Trophoblast cell (in vitro differentiated cells and primary cell): ENCODE data around the gene AKAP8.

Experiments used
- DNase-seq, 2 donors: peaks; one replicate each; pipeline ENCODE4 v3.0.0-alpha.2; 2016
- H2AFZ ChIP-seq: 2 replicates; pipeline ENCODE4 v1.6.1; 2013; ENCODE audit warnings: low read length, moderate library complexity, mild to moderate bottlenecking; ENCODE audit not compliant: insufficient read depth, poor library complexity
- H2AK5ac ChIP-seq: 2 replicates; pipeline ENCODE4 v1.6.1; 2013; ENCODE audit warnings: mild to moderate bottlenecking, low read length
- H2BK120ac ChIP-seq: 2 replicates; pipeline ENCODE4 v1.6.1; 2013; ENCODE audit warnings: low read length, mild to moderate bottlenecking, moderate library complexity; ENCODE audit not compliant: insufficient read depth, poor library complexity
- H2BK12ac ChIP-seq: 2 replicates; pipeline ENCODE4 v1.6.1; 2013; ENCODE audit warnings: mild to moderate bottlenecking, low read length, moderate library complexity
- H2BK5ac ChIP-seq: 2 replicates; pipeline ENCODE4 v1.6.1; 2013; ENCODE audit warnings: low read length, low read depth, moderate library complexity, mild to moderate bottlenecking; ENCODE audit not compliant: poor library complexity
- H3K14ac ChIP-seq: 2 replicates; pipeline ENCODE4 v1.6.1; 2013; ENCODE audit warnings: mild to moderate bottlenecking, low read length
- H3K18ac ChIP-seq: 2 replicates; pipeline ENCODE4 v1.6.1; 2013; ENCODE audit warnings: mild to moderate bottlenecking, low read length
- H3K23ac ChIP-seq: 2 replicates; pipeline ENCODE4 v1.6.1; 2013; ENCODE audit warnings: low read length
- H3K27ac ChIP-seq: 2 replicates; pipeline ENCODE4 v1.5.1; 2013; ENCODE audit warnings: low read depth, mild to moderate bottlenecking, inconsistent platforms, low read length, moderate library complexity
- H3K27me3 ChIP-seq: 2 replicates; pipeline ENCODE4 v1.6.1; 2013; ENCODE audit warnings: inconsistent platforms, mild to moderate bottlenecking, low read length, moderate library complexity; ENCODE audit not compliant: insufficient read depth
- H3K36me3 ChIP-seq, 2 experiments: 1 replicate in 1 of 2; 2 replicates in 1 of 2; pipeline ENCODE4 v1.6.1; 2013; ENCODE audit warnings: low read length in 2 of 2, mild to moderate bottlenecking in 2 of 2, moderate library complexity in 1 of 2; ENCODE audit not compliant: insufficient read depth in 2 of 2, control insufficient read depth in 1 of 2
- H3K4ac ChIP-seq: 2 replicates; pipeline ENCODE4 v1.6.1; 2013; ENCODE audit warnings: low read depth, mild to moderate bottlenecking, low read length, moderate library complexity
- H3K4me1 ChIP-seq, 2 experiments: 1 replicate in 1 of 2; 2 replicates in 1 of 2; pipeline ENCODE4 v1.6.1; 2013; ENCODE audit warnings: low read length in 2 of 2, mild to moderate bottlenecking in 2 of 2, moderate library complexity in 1 of 2; ENCODE audit not compliant: insufficient read depth in 2 of 2, control insufficient read depth in 1 of 2
- H3K4me2 ChIP-seq: 2 replicates; pipeline ENCODE4 v1.6.1; 2013; ENCODE audit warnings: inconsistent platforms, mild to moderate bottlenecking, low read length, moderate library complexity
- H3K4me3 ChIP-seq: 2 replicates; pipeline ENCODE4 v1.5.1; 2013; ENCODE audit warnings: mild to moderate bottlenecking, low read depth, low read length, inconsistent platforms
- H3K79me1 ChIP-seq: one replicate; pipeline ENCODE4 v1.6.1; 2013; ENCODE audit warnings: low read length
- H3K79me2 ChIP-seq: 2 replicates; pipeline ENCODE4 v1.6.1; 2013; ENCODE audit warnings: low read length, mild to moderate bottlenecking; ENCODE audit not compliant: control insufficient read depth, insufficient read depth, poor library complexity
- H3K9ac ChIP-seq: 2 replicates; pipeline ENCODE4 v1.6.1; 2013; ENCODE audit warnings: mild to moderate bottlenecking, low read length
- H3K9me3 ChIP-seq: 2 replicates; pipeline ENCODE4 v1.6.1; 2013; ENCODE audit warnings: low read depth, mild to moderate bottlenecking, control low read depth, inconsistent platforms, low read length; ENCODE audit not compliant: insufficient read depth
- H4K12ac ChIP-seq: 2 replicates; pipeline ENCODE4 v1.6.1; 2013; ENCODE audit warnings: low read depth, mild to moderate bottlenecking, low read length, moderate library complexity
- H4K8ac ChIP-seq: 2 replicates; pipeline ENCODE4 v1.6.1; 2013; ENCODE audit warnings: low read depth, mild to moderate bottlenecking, low read length, moderate library complexity
- H4K91ac ChIP-seq: one replicate; pipeline ENCODE4 v1.6.1; 2013; ENCODE audit warnings: low read depth, mild to moderate bottlenecking, low read length, moderate library complexity
- WGBS: extraction: QIAGEN DNeasy Blood & Tissue Kit; methylation state at CpG from one replicate; pipeline ENCODE4 v1.1.7; 2013; ENCODE audit warnings: missing lambda C conversion rate; ENCODE audit not compliant: insufficient read length, insufficient coverage; ENCODE audit errors: extremely low coverage; 5-methylcytosine and 5-hydroxymethylcytosine counted together

The AKAP8 gene

DNA sequence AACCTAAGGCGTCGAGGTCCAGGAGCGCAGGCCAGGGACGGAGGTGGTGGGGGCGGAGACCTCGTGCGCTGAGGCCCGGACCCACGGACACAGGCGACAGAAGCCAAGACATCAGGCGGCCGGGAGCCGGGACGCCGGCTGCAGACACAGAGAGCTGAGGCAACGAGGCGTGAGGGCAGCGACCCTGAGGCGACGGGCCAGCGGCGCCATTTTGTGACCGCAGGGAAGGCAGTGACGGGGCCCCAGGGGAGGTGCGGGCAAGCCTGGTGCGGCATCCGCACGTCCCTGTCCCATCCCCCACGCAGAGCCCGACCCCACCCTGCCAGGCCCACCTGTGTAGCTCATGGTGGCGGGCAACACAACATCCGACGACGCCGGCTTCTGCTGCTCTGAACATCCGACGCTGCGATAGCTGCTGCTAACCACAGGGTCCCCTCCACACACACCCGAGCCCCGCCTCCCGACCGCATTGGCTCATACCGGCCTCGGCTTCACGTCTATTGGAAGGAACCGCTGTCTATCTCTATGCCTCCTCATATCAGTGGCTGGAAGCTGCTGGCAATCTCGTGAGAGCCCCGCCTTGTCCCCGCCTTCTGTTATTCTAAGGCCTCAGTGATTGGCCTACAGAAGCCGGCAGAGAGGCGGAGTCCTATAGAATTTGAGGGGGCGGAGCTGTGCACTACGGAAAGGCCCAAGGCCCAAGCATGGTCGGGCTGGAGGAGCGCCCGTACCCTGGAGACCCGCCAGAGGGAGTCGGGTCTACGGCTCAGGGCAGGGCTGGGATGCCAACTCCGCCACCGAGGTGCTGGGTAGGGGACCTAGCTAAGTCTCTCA lies 39.2 kb upstream of the AKAP8 start, which contains the start of gene AKAP8L:
AKAP8L (minus strand) TSS at position 410 of the 834 bp plus-strand sequence; CDS start at position 345, 65 bp downstream.
- H3K4me2 ChIP-seq: peak within 1 kb of the TSS; percentile 82
- no CpG with 5 or more reads among the region's 61 CpGs for WGBS
- peak within 1 kb of the TSS; percentile 88 for H3K9ac ChIP-seq
- peak; percentile 100 for DNase-seq
- H3K18ac ChIP-seq: peak within 1 kb of the TSS; percentile 99
- peaks cover 19 to 31% of the 10 kb centered on the region in 2 experiments for H3K36me3 ChIP-seq
- peak within 1 kb of the TSS; percentile 90 for H3K4me3 ChIP-seq
- H3K79me2 ChIP-seq: peaks cover 19% of the 10 kb centered on the region
- H2BK12ac ChIP-seq: no peak within 1 kb of the TSS
- peak within 1 kb of the TSS; percentile 62 for H3K27ac ChIP-seq
- H3K79me1 ChIP-seq: peaks cover 5% of the 10 kb centered on the region
- H4K91ac ChIP-seq: peak within 1 kb of the TSS; percentile 90
- H2AFZ ChIP-seq: peak within 1 kb of the TSS; percentile 58
- peak within 1 kb of the TSS; percentile 73 for H2AK5ac ChIP-seq
- H4K12ac ChIP-seq: peak within 1 kb of the TSS; percentile 60
- peaks cover 6% of the 10 kb centered on the region for H3K9me3 ChIP-seq
- H3K4me1 ChIP-seq: peaks cover 7% of the 10 kb centered on the region in 2 experiments
- H4K8ac ChIP-seq: peak within 1 kb of the TSS; percentile 96
- no peak within 1 kb of the TSS for H3K23ac ChIP-seq
- H2BK5ac ChIP-seq: peak within 1 kb of the TSS; percentile 70
- peak within 1 kb of the TSS; percentile 89 for H3K14ac ChIP-seq
- H3K4ac ChIP-seq: peak within 1 kb of the TSS; percentile 99
- H3K27me3 ChIP-seq: no peaks in the 10 kb centered on the region
- H2BK120ac ChIP-seq: peak within 1 kb of the TSS; percentile 96

DNA sequence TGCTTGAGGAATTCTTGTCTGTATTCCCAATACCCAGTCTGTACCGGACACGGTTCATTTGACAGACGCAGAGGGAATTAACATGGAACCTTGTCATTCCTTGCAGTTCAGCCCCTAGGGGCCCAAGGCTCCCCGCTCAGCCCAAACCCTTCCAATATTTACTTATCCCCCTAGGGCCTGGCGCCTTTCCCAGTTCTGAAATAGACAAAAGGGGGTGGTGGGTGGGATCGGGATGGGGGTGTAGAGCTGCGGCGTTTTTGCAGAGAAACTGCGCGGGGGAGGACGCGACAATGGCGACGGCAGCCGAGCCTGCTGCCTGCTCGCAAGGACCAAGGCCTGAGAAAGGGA lies 38.6 kb upstream of the AKAP8 start:
- Histone ChIP-seq H3K18ac (peak overlapping the region; percentile 99), H2BK5ac (peak overlapping the region; percentile 70), H3K9me3 (peaks cover 2% of the 10 kb centered on the region), H2BK120ac (peak overlapping the region; percentile 96), H3K9ac (peak overlapping the region; percentile 88), H3K36me3 (peaks cover 15 to 26% of the 10 kb centered on the region in 2 experiments), H3K79me2 (peaks cover 19% of the 10 kb centered on the region), H4K91ac (peak overlapping the region; percentile 90), H3K4me3 (peak overlapping the region; percentile 90), H3K4ac (peak overlapping the region; percentile 99), H3K23ac (no peak overlapping the region), H4K8ac (peak overlapping the region; percentile 96), H2AFZ (peak overlapping the region; percentile 58), H2BK12ac (no peak overlapping the region), H3K14ac (peak overlapping the region; percentile 89), H4K12ac (peak overlapping the region; percentile 60), H3K4me1 (peaks cover 7% of the 10 kb centered on the region in 2 experiments), H3K27me3 (no peaks in the 10 kb centered on the region), H3K27ac (no peak overlapping the region), H3K4me2 (peak overlapping the region; percentile 82), H3K79me1 (peaks cover 5% of the 10 kb centered on the region), H2AK5ac (peak overlapping the region; percentile 73)
- no CpG with 5 or more reads among the region's 16 CpGs for WGBS
- DNase-seq: peak in 1 of 2 donors; percentile 27

DNA sequence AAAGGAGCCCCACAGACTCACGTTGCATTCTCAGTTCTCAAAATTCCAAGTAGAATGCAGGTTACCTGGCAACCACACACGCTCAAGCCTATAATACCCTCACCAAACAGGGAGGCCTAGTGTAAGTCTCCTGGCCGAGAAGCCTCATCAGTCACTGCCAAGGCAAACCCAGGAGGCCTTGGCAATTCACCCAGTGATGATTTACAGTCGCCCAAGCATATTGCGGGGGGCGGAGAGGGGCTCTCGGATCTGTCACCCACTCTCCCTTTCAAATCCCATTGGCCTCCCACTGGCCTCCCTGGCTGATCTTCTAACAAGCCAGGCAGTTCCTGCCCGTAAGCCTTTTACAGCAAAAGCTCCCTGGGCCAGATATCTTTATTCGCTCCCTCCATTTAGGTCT lies 38.1 kb upstream of the AKAP8 start:
- Histone ChIP-seq H3K27me3 (no peaks in the 10 kb centered on the region), H4K12ac (no peak overlapping the region), H2AK5ac (no peak overlapping the region), H4K91ac (no peak overlapping the region), H2BK5ac (no peak overlapping the region), H3K4me3 (peak overlapping the region; percentile 90), H3K36me3 (peaks cover 10 to 21% of the 10 kb centered on the region in 2 experiments), H2BK120ac (no peak overlapping the region), H3K23ac (no peak overlapping the region), H3K14ac (no peak overlapping the region), H3K27ac (no peak overlapping the region), H3K79me2 (peaks cover 21% of the 10 kb centered on the region), H3K9me3 (no peaks in the 10 kb centered on the region), H3K79me1 (peaks cover 5% of the 10 kb centered on the region), H3K4me1 (peaks cover 7% of the 10 kb centered on the region in 2 experiments), H2BK12ac (no peak overlapping the region), H3K4me2 (peak overlapping the region; percentile 82), H4K8ac (no peak overlapping the region), H2AFZ (no peak overlapping the region), H3K18ac (no peak overlapping the region), H3K4ac (peak overlapping the region; percentile 99), H3K9ac (peak overlapping the region; percentile 70)
- no CpG with 5 or more reads among the region's 9 CpGs for WGBS
- no peak for DNase-seq

DNA sequence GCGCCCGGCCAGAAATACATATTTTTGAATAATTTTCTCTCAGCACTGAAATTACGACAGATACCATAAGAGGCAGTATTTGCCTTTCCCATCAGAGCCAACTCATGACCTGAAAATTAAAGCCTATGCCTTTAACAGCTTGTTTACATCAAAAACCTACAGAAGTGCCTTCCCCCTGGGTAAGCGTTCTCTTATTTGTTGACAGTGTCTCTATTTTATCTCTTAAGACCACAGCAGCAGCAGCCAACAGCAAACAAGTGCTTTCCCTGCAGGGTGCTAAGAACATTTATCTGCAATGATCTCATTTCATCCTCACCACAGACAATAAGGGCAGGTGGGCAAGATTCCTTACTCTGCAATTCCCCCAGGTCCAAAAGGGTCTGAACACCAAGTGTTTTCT lies 33.2 kb upstream of the AKAP8 start:
- no peaks in the 10 kb centered on the region for H3K79me1 ChIP-seq
- H4K91ac ChIP-seq: no peak overlapping the region
- no peak overlapping the region for H3K14ac ChIP-seq
- no peak overlapping the region for H3K18ac ChIP-seq
- no peak overlapping the region for H2BK5ac ChIP-seq
- no CpG with 5 or more reads among the region's 4 CpGs for WGBS
- peaks cover 14 to 24% of the 10 kb centered on the region in 2 experiments for H3K36me3 ChIP-seq
- DNase-seq: no peak
- no peak overlapping the region for H3K27ac ChIP-seq
- no peak overlapping the region for H3K9ac ChIP-seq
- H3K4ac ChIP-seq: peak overlapping the region; percentile 78
- no peak overlapping the region for H2AFZ ChIP-seq
- H4K8ac ChIP-seq: no peak overlapping the region
- H3K9me3 ChIP-seq: no peaks in the 10 kb centered on the region
- no peak overlapping the region for H3K23ac ChIP-seq
- H4K12ac ChIP-seq: no peak overlapping the region
- H3K4me2 ChIP-seq: no peak overlapping the region
- H3K79me2 ChIP-seq: peaks cover 14% of the 10 kb centered on the region
- H2BK12ac ChIP-seq: no peak overlapping the region
- no peak overlapping the region for H2BK120ac ChIP-seq
- H3K4me3 ChIP-seq: no peak overlapping the region
- H3K4me1 ChIP-seq: peaks cover 7% of the 10 kb centered on the region in 2 experiments
- H2AK5ac ChIP-seq: no peak overlapping the region
- H3K27me3 ChIP-seq: no peaks in the 10 kb centered on the region
